HG02610 (cell line): Measurements from ENCODE around the gene FBXO28.
A peak's percentile ranks its signal among the peaks of the same experiment; 100 is the strongest.

Source experiments
- ATAC-seq: cut with Tn5 transposase; IDR thresholded peaks from one replicate; pipeline ENCODE4 v1.9.1; 2021; ENCODE audit warnings: mild to moderate bottlenecking, moderate library complexity; ENCODE audit not compliant: unreplicated experiment

FBXO28 gene

DNA sequence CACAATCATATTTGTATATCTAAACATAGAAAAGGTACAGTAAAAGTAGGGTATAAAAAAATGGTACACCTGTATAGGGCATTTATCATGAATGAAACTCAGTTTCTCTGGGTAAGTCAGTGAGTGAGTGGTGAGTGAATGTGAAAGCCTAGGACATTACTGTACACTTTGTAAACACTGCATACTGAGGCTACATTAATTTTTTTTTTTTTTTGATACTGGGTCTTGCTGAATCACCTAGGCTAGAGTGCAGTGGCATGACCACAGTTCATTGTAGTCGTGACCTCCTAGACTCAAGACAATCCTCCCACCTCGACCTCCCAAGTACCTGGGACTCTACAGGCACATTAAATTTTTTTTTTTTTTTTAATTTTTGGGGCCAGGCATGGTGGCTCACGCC is 27.8 kb downstream of the FBXO28 start:
- ATAC-seq, result no peak

DNA sequence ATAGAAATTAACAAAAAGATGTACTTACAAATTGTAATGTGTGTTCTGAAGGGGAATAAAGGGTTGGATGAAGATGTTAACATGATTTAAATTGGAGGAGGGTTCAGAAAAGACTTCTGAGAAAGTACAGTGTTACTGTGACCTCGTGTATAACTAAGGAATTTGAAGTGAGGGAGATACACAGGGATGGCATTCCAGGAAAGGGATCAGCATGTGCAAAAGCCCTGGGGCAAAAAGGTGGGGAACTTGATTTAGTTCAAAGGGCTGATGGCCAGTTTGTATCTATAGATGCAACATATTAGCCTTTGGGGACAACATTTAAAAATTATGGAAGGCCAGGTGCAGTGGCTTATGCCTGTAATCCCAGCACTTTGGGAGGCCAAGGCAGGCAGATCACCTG is 35.8 kb downstream of the FBXO28 start:
- no peak for ATAC-seq

DNA sequence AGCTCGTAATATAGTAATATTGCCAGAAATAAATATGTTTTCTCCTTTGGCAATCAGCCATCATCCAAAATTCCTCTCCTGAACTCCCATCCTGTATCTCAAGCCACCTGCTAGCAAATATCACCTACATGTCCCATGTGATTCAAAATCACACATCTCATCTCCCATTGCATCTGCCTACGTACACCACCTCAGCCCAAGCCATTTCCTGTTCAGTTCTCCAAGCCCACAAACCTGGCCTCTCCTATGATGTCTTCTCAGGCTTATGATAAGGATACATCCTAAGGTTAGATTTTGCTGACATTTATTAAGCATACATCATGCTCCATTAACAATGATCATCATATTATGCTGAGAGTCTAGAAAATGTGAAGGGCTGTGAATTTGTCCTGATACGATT is 37.2 kb downstream of the FBXO28 start:
- no peak for ATAC-seq

DNA sequence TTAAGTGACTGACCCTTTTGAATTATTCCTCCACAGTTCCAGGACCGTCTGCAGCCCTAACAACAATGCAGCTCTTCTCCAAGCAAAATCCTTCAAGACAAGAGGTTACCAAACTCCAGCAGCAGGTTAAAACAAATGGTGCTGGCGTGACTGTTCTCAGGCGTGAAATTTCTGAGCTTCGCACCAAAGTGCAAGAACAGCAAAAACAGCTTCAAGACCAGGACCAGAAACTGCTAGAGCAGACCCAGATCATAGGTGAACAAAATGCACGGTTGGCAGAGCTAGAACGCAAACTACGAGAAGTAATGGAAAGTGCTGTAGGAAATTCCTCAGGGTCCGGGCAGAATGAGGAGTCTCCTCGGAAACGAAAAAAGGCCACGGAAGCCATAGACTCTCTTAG is 43.4 kb downstream of the FBXO28 start:
- ATAC-seq, result no peak

DNA sequence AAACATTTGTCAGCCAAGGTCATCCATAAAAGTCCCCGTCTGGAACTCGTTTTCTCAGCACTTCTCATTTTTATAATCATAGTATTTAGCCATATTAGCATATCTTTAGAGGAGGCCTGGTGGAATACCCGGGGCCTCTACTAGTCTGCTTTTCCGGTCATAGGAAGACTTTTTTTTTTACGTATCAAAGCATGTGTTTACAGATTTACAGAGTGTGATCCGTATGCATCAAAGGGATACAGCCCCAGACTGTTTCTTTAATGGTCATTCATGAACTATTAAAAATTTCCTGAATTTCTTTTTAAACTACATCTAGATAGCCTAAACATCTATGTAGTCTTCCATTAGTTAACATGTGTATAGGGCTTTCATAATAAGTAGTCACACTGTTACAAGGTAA is 45.6 kb downstream of the FBXO28 start:
- ATAC-seq, result no peak

DNA sequence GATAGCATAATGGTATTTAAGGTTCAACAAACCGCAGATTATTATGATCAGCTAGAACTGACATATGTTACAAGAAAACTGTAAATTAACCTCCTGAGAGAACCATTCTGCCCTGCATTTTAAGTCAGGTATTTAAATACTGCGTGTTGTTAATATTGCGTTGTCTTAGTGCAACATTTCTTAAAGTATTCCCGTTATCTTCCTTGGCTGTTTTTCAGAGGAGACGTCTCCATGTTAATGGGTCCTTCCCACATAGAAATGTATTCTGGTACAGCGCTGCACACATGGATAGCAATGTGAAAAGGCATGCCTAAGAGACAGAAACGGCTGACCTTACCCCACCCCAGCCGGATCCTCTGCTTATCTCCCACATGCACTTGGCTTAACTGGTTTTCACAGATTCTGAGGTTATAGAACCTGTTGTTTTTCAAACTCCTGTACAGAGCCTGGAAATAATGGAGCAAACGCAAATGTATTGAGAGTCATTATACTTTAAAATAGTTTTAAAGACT is 46.3 kb downstream of the FBXO28 start:
- no peak for ATAC-seq

DNA sequence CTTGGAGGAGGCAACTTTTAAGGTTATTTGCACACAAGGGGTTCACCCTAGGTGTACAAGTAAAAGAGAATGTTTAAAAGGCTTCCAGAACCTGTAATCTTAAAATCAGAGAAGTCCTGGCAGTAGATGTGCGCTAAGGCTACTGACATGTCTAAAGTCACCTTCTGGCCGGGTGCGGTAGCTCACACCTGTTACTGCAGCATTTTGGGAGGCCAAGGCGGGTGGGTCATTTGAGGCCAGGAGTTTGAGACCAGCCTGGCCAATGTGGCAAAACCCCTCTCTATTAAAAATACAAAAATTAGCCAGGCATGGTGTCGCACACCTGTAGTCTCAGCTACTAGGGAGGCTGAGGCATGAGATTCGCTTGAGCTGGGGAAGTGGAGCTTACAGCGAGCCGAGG is 48.9 kb downstream of the FBXO28 start:
- ATAC-seq, result no peak

DNA sequence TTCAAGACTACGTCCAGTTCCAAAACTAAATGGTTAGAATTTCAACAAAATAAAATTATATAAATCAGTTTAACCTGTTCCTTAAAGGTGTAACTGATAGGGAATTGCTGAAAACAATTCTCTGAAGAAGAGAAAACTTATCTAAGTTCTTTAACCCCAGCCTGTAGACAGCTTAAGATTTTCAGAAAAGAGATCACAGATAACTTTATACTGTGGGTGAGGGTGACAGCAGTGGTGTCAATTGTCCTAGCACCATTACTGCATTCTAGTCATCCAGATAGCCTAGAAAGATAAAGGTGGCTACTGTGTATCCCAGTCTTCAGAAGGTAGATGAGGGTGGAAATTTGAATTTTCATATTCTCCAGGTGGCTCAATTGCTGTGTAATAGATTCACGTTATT is 49.4 kb downstream of the FBXO28 start:
- no peak for ATAC-seq

DNA sequence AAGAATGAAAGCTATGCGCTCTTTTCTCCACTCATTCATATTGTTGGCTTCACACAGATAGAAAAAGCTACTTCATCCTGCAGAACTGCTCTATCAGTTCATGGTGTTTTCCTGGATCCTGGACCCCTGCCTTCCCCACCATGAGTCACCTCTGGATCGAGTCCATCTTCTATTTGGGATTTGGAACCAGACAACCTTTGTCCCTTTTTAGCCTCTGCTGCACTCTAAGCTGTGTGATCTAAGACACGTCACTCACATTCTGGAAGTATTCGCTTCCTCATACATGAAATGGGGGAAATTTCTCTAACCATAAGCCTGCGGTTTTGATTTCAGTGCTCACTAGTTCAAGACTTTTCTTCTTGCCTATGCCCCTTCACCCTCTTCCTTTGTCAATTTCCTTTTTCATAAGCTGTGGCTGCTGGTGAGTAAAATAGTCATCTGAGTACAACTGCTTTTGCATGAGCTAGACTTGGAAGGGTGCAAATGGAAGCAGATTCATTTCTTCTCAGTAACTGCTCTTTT is 55.0 kb downstream of the FBXO28 start:
- ATAC-seq, result peak; percentile 97

DNA sequence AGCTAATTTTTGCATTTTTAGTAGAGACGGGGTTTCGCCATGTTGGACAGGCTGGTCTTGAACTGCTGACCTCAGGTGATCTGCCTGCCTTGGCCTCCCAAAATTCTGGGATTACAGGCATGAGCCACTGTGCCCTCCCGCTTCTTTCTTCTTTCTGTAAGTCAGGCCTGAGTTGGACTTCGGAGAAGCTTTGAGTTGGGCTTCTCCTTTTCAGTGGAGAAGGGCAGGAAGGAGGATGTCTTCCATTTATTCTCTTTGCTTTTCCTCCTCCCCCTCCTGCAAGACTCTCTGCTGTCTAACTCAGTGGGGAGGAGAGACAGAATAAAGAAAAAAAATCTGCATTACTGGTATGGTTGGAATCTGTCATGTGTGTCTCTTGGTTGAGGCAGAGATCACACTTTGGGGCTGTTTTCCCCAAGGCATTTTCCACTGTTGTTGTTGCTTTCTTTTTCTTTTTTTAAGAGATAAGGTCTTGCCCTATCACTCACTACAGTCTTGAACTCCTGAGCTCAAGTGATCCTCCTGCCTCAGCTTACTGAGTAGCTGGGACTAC is 55.9 kb downstream of the FBXO28 start:
- ATAC-seq, result no peak

DNA sequence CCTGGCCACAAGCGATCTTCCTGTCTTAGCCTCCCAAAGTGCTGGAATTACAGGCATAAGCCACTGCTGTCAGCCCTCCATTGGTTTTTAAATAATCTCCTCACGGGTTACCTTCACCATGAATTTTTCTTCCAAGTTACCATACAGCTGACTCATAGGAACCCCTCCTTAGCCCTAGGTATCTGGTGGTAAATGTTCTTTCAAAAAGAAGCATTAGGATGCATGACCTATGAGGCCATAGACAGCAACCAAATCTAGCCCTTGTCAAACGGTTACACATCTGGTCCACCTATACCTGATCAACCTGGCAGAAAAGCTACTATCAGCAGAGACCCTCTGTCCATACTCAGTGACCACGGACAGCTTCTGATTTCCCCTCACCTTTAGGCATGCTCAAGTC is 56.4 kb downstream of the FBXO28 start:
- no peak for ATAC-seq

DNA sequence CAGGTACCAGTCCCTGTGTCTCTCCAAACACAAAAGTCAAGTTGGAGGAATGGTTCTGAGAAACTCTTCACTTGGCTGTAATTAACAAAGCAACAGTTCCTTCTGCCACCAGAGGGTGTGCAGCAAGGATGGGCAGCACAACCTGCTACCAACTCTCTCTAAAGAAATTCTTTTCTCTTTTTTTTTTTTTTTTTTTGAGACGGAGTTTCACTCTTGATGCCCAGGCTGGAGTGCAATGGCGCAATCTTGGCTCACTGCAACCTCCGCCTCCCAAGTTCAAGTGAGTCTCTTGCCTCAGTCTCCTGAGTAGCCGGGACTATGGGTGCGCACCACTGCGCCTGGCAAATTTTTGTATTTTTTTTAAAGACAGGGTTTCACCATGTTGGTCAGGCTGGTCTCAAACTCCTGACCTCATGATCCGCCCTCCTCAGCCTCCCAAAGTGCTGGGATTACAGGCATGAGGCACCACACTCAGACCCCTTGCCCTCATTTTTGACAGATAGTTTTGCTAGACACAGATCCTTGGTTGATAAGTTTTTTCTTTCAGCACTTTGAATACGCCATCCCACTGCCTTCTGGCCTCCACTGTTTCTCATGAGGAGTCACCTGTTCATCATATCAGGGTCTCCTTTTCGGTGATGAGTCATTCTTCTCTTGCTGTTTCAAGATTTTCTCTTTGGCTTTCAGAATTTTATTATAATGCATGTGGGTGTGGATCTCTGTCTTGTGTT is 57.0 kb downstream of the FBXO28 start:
- ATAC-seq, result no peak

DNA sequence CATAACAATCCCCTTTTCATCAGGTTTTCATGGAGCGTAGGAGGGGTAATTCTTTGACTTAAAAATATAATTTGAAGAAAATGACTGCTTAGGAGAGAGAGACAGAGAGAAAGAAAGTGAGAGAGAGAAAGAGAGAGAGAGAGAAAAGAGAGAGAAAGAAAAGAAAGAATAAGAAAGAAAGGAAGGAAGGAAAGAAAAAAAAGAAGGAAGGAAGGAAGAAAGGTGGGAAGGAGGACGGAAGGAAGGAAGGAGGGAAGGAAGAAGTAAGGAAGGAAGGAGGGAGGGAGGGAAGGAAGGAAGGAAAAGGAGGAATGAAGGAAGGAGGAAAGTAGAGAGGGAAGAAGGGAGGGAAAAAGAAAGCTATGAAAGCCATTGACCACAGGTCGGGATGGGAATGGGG is 58.3 kb downstream of the FBXO28 start:
- ATAC-seq, result no peak

DNA sequence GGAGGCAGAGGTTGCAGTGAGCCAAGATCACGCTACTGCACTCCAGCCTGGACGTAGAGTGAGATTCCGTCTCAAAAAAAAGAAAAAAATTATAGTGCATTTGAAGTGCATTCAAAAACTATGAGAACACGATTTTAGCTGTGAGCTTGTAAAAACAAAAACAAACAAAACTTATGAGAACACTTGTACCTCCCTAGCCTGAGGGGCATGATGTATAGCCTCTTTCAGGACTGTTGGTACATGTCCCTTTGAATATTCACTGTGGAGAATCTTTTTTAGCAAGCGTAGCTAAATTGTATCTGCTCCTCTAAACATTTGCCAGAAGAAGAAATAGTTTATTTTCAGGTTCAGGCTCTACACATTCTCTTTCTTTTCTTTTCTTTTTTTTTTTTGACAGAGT is 59.6 kb downstream of the FBXO28 start:
- ATAC-seq, result no peak

DNA sequence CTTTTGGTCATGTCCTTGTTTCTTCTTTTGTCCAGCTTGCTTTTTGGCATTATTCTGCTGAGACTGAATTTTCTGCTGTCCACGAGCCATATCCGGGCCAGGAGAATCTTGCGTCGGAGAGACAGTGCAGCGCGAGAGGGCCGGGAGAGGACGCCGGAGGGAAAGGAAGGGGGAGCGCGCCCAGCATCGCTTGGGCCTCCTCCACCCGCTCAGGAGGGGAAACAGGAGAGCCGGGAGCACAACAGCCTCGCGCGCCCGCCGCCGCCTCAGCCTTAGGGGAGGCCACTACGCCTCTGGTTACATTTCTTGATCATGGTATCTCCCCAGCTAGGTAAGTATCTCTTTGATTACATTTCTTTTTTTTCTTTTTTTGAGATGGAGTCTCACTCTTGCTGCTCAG is 61.7 kb downstream of the FBXO28 start:
- ATAC-seq, result no peak

DNA sequence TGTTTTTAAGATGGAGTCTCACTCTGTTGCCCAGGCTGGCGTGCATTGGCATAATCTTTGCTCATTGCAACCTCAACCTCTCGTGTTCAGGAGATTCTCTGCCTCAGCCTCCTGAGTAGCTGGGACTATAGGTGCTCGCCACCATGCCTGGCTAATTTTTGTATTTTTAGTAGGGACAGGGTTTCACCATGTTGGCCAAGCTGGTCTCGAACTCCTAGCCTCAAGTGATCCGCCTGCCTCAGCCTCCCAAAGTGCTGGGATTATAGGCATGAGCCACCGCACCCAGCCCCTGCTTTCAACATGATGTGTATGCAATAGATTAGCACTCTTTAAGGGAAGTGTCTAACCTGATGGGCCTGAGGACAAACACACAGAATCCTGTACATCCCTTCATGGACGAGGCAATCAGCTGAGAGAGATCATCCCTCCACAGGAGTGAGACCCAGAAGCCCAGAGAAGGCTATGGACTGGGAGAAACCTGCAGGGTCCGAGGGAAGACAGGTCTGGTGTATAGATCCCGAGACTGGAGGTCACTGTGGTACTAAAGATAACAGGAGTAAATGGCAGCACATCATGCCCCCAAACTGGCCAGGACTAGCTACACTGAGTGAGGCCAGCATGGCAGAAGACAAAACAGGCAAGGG is 63.6 kb downstream of the FBXO28 start:
- ATAC-seq, result no peak

DNA sequence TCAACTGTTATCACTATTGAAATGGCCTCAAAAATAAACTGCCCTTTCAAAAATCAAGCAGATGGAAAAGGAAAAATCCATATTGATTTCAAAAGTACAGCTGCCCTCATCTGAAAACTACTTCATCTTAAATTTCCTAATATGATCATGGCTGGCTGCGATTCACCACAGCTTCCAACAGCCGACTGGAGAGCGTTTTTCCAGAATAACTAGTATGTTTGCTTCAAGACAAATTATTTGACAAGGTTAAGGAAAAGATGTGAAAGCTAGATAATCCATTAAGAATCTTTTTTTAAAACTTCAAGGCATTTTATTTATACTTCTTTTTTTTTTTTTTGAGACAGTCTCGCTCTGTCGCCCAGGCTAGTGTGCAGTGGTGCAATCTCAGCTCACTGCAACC is 65.0 kb downstream of the FBXO28 start:
- ATAC-seq, result no peak

DNA sequence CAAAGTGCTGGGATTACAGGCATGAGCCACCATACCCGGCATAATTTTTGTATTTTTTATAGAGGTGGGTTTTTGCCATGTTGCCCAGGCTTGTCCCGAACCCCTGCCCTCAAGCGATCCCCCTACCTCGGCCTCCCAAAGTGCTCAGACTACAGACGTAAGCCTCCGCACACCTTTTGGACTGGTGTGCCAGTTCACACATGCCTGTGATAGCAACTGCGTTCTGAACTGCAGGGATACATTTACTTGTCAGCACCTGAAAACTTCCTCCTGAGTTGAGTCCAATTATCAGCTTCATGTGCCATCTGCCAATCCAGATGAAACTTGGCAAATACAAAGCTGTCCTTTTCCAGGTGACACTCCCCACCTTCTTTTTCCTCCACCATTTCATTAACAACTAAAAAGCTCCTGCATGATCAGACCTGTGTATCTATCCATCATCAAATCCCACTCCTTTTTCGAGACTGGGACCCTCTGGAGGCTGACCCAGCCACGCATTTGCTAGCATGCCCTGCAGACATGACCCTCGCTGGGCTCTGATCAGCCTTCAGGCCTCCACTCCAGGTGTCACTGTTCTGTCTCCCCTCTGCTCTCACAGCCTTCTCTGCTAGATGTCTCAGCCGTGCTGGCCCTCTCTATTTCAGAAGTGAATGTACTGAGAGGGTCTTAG is 67.0 kb downstream of the FBXO28 start:
- ATAC-seq, result no peak

DNA sequence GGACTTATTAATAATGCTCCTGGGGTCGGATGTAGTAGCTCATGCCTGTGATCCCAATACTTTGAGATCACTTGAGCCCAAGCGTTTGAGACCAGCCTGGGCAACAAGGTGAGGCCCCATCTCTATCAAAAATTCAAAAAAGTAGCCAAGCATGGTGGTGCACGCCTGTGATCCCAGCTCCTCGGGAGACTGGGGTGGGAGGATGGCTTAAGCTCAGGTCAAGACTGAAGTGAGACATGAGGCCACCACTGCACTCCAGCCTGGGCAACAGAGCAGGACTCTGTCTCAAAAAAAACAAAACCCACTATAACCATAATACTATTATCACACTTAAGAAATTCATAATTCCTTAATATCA is 67.5 kb downstream of the FBXO28 start:
- ATAC-seq, result no peak

DNA sequence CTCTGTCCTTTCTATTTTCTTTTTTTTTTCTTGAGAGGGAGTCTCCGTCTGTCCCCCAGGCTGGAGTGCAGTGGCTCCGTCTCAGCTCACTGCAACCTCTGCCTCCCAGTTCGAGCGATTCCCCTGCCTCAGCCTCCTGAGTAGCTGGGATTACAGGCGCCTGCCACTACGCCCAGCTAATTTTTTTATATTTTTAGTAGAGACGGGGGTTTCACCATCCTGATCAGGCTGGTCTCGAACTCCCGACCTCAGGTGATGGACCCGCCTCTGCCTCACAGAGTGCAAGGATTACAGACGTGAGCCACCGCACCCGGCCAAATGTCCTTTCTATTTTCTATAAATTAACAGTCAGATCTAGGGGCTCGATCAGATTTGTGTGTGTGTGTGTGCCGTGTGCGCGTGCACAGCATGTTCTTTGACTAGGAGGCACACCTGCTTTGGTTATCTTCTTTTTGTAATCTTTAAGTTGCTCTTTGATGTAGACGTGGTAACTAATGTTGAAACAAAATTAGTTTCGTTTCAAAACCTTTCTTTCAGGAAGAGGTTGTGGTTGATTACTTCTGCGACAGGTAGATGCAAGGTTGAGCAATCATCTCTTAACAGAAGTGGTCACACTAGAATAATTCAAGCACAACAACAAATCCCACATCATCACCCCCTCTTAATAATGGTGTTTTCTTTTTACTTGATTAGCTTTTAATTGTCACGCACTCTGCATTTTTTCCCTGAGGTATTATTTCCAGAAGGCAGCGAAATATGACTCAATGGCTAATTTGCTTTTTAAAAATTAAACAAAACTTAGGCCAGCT is 68.3 kb downstream of the FBXO28 start:
- peak; percentile 53 for ATAC-seq
